ENCODE measurements around the gene ROR1.

Gene ROR1

DNA sequence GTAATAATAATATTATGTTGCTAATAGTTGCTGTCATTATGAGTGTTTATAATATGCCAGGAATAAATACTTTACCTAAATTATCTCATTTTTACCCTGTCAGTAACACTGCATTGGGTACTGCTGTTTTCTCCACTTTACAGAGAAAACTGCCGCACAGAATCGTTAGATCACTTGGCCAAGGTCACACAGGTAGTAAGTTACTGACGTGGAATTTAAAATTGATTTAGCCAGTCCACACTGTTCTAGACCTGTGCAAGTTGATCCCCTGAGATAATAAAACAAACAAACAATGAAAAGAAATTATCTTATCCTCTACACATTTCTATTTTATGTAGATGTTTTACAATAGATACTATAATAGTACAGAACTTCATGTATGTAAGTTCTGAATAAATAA, 174.1 kb downstream of the ROR1 start:
- H3K4me3 ChIP-seq (ENCODE audit: low read length) = no peak overlapping the region
- no peak for TF ChIP-seq CTCF (conservative IDR thresholded peaks at IDR 0.05; ENCODE audit: low read depth, low read length)

GRCh38 chr1:63950023-63950422, 176.2 kb downstream of the ROR1 start:
- no peak for DNase-seq (ENCODE audit: low read depth)

More for the DNA sequence above, 174.1 kb downstream of the ROR1 start:
- no peak for DNase-seq (ENCODE audit: low read depth)

DNA sequence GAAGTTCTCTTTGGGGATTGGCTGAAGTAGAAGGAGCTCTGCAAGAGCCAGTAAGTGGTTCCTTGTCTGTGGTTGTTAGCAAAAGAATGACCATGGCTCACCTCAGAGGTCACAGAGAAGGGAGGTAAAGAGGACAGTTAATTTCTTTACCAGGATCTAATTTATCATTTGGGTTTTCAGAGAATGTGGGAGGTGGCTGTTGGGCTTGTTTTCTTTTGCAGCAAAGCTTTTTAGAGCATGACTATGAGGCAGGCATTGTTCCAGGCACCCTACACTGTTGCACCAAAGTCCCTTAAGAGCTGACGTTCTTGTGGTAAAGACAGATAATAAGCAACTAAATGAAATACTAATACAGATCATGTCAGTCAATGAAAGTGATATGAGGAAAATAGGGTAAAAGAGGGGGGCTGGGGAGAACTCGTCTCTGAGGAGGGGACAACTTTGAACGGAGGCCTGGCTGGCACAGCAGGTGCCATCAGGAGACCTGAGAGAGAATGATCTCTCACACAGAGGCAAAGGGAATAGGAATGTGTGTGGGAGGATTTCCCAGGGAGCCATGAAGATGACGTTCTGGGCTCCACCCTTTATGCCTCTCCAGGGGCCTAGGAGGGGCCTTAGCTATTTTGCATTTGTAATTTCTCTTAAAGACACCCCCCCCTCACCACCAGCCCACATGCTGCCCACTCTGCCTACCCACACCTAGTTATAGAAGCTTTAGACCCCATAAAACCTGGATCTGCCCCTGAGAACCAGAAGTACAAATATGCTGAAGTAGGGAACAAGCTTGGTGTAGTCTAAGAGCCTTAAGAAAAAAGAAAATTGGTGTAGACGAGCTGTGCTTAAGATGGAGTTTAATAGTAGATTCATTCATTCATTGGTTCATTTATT, 177.5 kb downstream of the ROR1 start:
- DNase-seq (ENCODE audit: low read depth) = no peak
- TF ChIP-seq CTCF (conservative IDR thresholded peaks at IDR 0.05; ENCODE audit: low read depth, low read length) = no peak
- no peak overlapping the region for H3K4me3 ChIP-seq (ENCODE audit: low read length)

More at GRCh38 chr1:63950023-63950422, 176.2 kb downstream of the ROR1 start:
- no peak for TF ChIP-seq CTCF (conservative IDR thresholded peaks at IDR 0.05; ENCODE audit: low read depth, low read length)
- no peak overlapping the region for H3K4me3 ChIP-seq (ENCODE audit: low read length)

GRCh38 chr1:63954187-63954586, 180.4 kb downstream of the ROR1 start:
- H3K4me3 ChIP-seq (ENCODE audit: low read length) = no peak overlapping the region
- DNase-seq (ENCODE audit: low read depth) = no peak
- TF ChIP-seq CTCF (conservative IDR thresholded peaks at IDR 0.05; ENCODE audit: low read depth, low read length) = no peak

GRCh38 chr1:63955370-63956145, 181.7 kb downstream of the ROR1 start:
- no peak overlapping the region for H3K4me3 ChIP-seq (ENCODE audit: low read length)
- no peak for TF ChIP-seq CTCF (conservative IDR thresholded peaks at IDR 0.05; ENCODE audit: low read depth, low read length)
- no peak for DNase-seq (ENCODE audit: low read depth)

DNA sequence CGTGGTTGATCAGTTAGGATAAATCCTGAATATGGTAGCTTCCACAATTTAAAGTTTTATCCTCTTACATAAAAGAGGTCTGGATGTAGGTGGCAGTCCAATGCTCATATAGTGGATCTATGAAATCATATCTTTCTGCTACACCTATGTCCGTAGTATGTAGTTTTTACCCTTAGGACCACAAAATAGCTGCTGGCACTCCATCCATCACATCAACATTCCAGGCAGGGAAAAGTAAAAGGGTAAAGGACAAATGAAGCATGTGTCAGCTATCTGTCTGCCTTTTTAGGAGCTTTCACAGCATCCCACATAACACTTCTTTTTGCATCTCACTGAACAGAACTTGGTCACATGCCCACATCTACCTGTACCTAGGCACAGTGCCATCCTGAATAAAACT, 184.7 kb downstream of the ROR1 start:
- H3K4me3 ChIP-seq (ENCODE audit: low read length) = no peak overlapping the region
- no peak for DNase-seq (ENCODE audit: low read depth)
- no peak for TF ChIP-seq CTCF (conservative IDR thresholded peaks at IDR 0.05; ENCODE audit: low read depth, low read length)
